Uterus (tissue), 4 donors: ENCODE results near the gene SH3PXD2A. TPM values are rescaled to one million over a fixed set of nuclear protein-coding genes. Genes with fewer than 3 reads are reported as not detected.
A peak's percentile ranks its signal among the peaks of the same experiment; 100 is the strongest.

Experiments used
- DNase-seq, 2 donors: peaks; one replicate each; pipeline ENCODE4 v3.0.0-alpha.2; 2019 to 2020
- H3K27ac ChIP-seq, 2 donors: fragments of 200-600 bp; sonication (generic); 1 replicate in 1 of 2; 2 replicates in 1 of 2; pipeline ENCODE4 v1.5.1; 2016 to 2018
- H3K27me3 ChIP-seq, 2 donors: fragments of 200-600 bp; sonication (generic); one replicate each; pipeline ENCODE4 v1.5.1; 2018 to 2019; ENCODE audit warnings: control low read depth in 1 of 2
- H3K36me3 ChIP-seq, 2 donors: fragments of 200-600 bp; sonication (generic); one replicate each; pipeline ENCODE4 v1.5.1; 2019; ENCODE audit warnings: control low read depth in 1 of 2
- H3K4me1 ChIP-seq, 2 donors: fragments of 200-600 bp; sonication (generic); one replicate each; pipeline ENCODE4 v1.5.1; 2018 to 2019; ENCODE audit warnings: control low read depth in 1 of 2
- H3K4me3 ChIP-seq, 2 donors: fragments of 200-600 bp; sonication (generic); 1 replicate in 1 of 2; 2 replicates in 1 of 2; pipeline ENCODE4 v1.5.1; 2018 to 2019; ENCODE audit warnings: mild to moderate bottlenecking in 1 of 2
- H3K9me3 ChIP-seq, 2 donors: fragments of 200-600 bp; sonication (generic); one replicate each; pipeline ENCODE4 v1.5.1; 2019; ENCODE audit warnings: control low read depth in 1 of 2
- POLR2A ChIP-seq, 2 donors: fragments of 450-650 bp; IDR thresholded peaks; one replicate each; pipeline ENCODE4 v1.6.1; 2016; ENCODE audit warnings: antibody characterized with exemption in 2 of 2, mild to moderate bottlenecking in 1 of 2, moderate library complexity in 1 of 2
- intact Hi-C: fragments of 100-400 bp; cut with DNase I; formaldehyde crosslinking; loops from one replicate; pipeline ENCODE4 v1.15.1; 2023; ENCODE audit warnings: low total_unique reads
- total RNA-seq, 4 donors: library from RNA; depleted of rRNA in 3 of 4; stranded (reverse); fragments of >200 nt in 3 of 4; gene quantifications; one replicate each; pipeline versions ENCODE4 v1.1.0 to v1.2.4, GENCODE V29; 2014 to 2023
- TF ChIP-seq, protein P1 (sequence below), 4 experiments: fragments of 200-600 bp in 2 of 4; fragments of 450-650 bp in 2 of 4; sonication (generic) in 2 of 4; IDR thresholded peaks; one replicate each; pipeline ENCODE4 v1.5.1; 2016 to 2019; ENCODE audit warnings: antibody characterized with exemption in 4 of 4, mild to moderate bottlenecking in 2 of 4, moderate library complexity in 1 of 4
- donor health status: DM: yes; HTN: yes; CAD: no.

SH3PXD2A gene
- total RNA-seq, 4 donors from 2014 or later: 12.6 to 117 (median 46.6) TPM

DNA sequence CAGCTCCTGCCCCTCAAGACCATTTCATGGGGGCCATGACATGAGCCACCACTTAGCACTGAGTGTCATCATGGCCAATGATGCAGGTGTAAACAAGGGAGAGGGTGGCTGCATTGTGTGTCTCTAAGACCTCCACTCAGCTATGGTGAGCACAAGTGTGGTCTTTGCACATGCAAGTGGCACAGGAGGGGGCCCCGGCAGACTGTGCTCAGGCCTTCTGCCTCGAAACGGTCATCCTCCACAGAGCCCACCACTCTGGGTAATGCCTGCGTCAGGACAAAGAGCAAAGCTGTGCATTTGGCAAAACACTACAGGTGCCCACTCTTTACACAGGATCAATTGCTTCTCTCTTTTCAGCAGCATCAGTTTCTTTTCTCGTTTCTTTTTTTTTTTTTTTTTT lies 125.5 kb downstream of the SH3PXD2A start:
- intact Hi-C loops: no loop called here
- no peak overlapping the region for H3K4me3 ChIP-seq
- no peaks in the 10 kb centered on the region for H3K27me3 ChIP-seq
- no peak for DNase-seq
- H3K9me3 ChIP-seq: no peaks in the 10 kb centered on the region
- H3K36me3 ChIP-seq: no peaks in the 10 kb centered on the region
- TF ChIP-seq, protein P1, sequence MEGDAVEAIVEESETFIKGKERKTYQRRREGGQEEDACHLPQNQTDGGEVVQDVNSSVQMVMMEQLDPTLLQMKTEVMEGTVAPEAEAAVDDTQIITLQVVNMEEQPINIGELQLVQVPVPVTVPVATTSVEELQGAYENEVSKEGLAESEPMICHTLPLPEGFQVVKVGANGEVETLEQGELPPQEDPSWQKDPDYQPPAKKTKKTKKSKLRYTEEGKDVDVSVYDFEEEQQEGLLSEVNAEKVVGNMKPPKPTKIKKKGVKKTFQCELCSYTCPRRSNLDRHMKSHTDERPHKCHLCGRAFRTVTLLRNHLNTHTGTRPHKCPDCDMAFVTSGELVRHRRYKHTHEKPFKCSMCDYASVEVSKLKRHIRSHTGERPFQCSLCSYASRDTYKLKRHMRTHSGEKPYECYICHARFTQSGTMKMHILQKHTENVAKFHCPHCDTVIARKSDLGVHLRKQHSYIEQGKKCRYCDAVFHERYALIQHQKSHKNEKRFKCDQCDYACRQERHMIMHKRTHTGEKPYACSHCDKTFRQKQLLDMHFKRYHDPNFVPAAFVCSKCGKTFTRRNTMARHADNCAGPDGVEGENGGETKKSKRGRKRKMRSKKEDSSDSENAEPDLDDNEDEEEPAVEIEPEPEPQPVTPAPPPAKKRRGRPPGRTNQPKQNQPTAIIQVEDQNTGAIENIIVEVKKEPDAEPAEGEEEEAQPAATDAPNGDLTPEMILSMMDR (IDR thresholded peaks at IDR 0.05): no peak
- no peak for TF ChIP-seq POLR2A (IDR thresholded peaks at IDR 0.05)
- no peak overlapping the region for H3K27ac ChIP-seq
- no peaks in the 10 kb centered on the region for H3K4me1 ChIP-seq

DNA sequence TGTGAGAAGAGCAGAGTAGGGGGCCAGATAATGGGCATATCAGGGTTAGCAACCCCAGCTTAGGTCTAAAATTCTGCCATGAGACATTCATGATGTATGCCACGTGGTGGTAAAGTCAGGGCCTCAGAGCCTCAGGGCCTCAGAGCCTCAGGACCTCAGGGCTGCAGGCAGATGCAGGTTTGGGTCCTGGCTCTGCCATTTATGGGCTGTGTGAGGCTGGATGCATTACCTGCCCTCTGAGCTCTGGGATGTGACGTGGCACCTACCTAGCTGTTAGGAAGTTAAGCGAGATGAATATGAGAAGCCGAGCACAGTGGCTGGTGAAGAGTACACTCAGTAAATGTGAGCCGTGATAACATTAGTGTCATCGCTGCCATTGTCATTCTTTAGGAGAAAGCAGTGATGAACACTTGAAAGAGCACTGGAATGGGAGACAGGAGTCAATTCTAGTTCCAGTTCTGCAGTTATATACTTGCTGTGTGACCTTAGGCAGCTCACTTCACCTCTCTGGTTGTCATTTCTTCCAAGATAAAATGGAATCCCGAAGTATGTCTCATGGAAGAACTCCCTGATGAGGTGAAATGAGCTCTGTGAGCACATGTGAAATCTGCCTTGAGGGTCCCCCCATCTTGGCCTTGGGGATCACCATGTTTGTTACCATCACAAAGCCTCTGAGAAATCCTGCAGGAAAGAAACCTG lies 127.2 kb downstream of the SH3PXD2A start:
- TF ChIP-seq, protein P1 (IDR thresholded peaks at IDR 0.05): no peak
- no peak for TF ChIP-seq POLR2A (IDR thresholded peaks at IDR 0.05)
- no peak overlapping the region for H3K27ac ChIP-seq

DNA sequence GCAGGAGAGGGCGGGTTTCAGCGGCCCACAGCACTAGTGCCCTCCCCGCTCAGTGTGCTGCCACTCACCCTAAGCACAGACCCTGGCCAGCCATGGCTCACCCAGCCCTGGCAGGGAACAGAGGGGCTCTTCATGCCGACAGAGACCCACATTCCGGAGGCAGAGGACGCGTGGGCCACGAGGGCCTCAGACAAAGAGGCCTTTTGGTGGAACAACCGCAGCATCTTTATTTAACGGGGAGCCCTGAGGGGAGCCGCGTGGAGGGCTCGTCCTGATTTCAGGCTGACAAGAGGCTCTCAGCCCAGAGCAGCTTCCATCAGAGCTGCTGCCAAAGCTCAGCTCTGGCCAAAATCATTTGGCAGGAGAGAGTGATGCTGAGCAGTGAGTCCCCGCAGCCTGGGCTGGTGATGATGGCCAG lies 127.8 kb downstream of the SH3PXD2A start:
- no peaks in the 10 kb centered on the region for H3K9me3 ChIP-seq
- DNase-seq: peak in 1 of 2 donors; percentile 69
- no peak overlapping the region for H3K4me3 ChIP-seq
- intact Hi-C loops: no loop called here
- no peaks in the 10 kb centered on the region for H3K36me3 ChIP-seq
- no peaks in the 10 kb centered on the region for H3K27me3 ChIP-seq
- TF ChIP-seq, protein P1 (IDR thresholded peaks at IDR 0.05): no peak
- TF ChIP-seq POLR2A (IDR thresholded peaks at IDR 0.05): no peak
- H3K4me1 ChIP-seq: no peaks in the 10 kb centered on the region
- no peak overlapping the region for H3K27ac ChIP-seq

More for the DNA sequence above, 127.2 kb downstream of the SH3PXD2A start:
- no peak overlapping the region for H3K4me3 ChIP-seq
- no peaks in the 10 kb centered on the region for H3K36me3 ChIP-seq
- no peaks in the 10 kb centered on the region for H3K27me3 ChIP-seq
- no peaks in the 10 kb centered on the region for H3K9me3 ChIP-seq
- no peak for DNase-seq
- no peaks in the 10 kb centered on the region for H3K4me1 ChIP-seq
- intact Hi-C loops: no loop called here

DNA sequence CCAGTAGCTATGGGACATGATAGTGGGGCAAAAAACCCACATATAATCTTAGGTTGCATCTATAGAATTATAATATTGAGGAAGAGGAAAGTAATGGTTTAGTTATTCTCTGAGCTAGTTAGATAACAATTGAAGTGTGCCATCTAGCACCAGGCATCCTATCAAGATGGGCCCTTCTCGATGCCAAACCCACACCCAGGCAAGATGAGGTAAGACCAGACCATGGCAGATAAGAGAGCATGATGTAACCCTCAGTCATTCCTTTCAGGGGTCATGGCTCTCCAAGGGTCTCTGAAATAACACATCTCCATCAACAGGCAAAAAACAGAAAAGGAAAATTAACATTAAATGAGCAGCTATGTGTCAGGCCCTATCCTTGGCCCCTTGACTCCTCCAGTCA lies 128.7 kb downstream of the SH3PXD2A start:
- Histone ChIP-seq H3K9me3 (no peaks in the 10 kb centered on the region), H3K36me3 (no peaks in the 10 kb centered on the region), H3K4me3 (no peak overlapping the region), H3K4me1 (no peaks in the 10 kb centered on the region), H3K27me3 (no peaks in the 10 kb centered on the region), H3K27ac (no peak overlapping the region)
- intact Hi-C loops: no loop called here
- no peak for TF ChIP-seq POLR2A (IDR thresholded peaks at IDR 0.05)
- TF ChIP-seq, protein P1 (IDR thresholded peaks at IDR 0.05): no peak
- DNase-seq: no peak

DNA sequence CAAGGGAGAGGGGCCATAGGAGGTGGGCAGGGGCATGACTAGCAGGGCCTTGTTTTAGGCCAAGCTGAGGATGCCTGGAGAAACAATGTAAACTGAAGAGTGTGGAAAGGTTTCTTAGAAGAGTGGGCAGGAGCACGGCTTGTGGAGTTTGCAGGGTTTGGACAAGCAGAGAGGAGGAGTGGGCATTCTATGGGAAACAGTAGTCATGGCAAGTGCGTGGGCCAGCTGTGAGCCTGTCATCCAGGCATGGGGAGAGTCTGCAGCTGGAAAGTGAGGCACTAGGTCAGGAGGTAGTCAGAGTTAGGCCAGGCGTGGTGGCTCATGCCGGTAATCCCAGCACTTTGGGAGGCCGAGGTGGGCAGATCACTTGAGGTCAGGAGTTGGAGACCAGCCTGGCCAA lies 130.1 kb downstream of the SH3PXD2A start:
- no peaks in the 10 kb centered on the region for H3K4me1 ChIP-seq
- H3K27ac ChIP-seq: no peak overlapping the region
- no peak for TF ChIP-seq POLR2A (IDR thresholded peaks at IDR 0.05)
- TF ChIP-seq, protein P1 (IDR thresholded peaks at IDR 0.05): no peak
- H3K9me3 ChIP-seq: no peaks in the 10 kb centered on the region
- H3K4me3 ChIP-seq: no peak overlapping the region
- H3K27me3 ChIP-seq: no peaks in the 10 kb centered on the region
- intact Hi-C loops: no loop called here
- no peak for DNase-seq
- H3K36me3 ChIP-seq: no peaks in the 10 kb centered on the region
